Measurements from ENCODE around the gene PCP4L1.
"Not testable (repeated sequence)": the region's sequence is repeated elsewhere in the genome, so short reads cannot be mapped to it uniquely, and the experiment has no call there.

The PCP4L1 gene

DNA sequence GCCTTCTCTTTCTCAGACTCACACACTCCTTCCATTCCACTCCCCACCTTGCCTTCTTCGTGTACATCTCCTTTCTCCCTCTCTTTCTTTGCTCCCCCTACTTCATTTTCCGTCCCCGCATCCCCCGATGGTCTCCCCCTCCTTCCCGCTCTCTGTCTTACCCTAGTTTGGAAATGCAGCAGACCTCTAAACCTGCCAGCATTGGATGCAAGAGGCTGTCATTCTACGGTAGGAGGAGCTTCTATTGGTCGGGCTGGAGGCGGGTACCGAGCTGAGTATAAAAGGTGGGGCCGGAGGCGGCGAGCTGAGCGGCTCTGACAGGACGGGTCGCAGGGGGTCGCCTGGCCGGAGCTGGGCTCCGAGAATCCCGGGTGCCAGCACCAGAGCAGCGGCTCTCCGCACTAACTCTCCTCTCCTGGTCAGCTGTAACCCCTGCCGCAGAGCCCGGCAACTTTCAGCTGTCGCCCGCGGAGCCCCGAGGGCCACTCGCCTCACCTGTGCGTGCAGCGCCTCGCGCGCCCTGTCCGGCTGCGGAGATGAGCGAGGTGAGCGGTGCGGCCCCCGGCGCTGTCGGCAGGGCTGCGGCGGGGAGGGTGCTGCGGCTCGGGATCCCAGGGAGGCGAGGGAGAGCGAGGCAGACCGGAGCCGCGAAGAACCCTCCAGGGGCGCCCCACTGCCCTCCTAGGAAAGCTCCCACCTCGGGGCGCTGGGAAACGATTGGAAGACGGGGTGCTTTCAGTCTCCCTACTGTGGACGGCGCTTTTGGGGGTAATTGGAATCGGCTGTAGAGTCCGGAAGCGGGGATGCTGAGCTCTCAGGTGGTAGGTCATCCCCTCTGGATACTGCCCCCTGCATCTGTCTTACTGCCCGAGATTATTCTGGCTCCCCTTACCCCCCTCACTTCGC, at the start of gene PCP4L1:
TSS of gene PCP4L1 (plus strand) at position 307 of the 906 bp plus-strand sequence. CDS start at position 537, 230 bp downstream.
- DNase-seq = peak; percentile 6

- DNase-seq = peak; percentile 70
Observed at GRCh38 chr1:161209790-161210409, 48.6 kb upstream of the PCP4L1 start.

GRCh38 chr1:161214369-161214768, 44.2 kb upstream of the PCP4L1 start:
- DNase-seq = no peak

DNA sequence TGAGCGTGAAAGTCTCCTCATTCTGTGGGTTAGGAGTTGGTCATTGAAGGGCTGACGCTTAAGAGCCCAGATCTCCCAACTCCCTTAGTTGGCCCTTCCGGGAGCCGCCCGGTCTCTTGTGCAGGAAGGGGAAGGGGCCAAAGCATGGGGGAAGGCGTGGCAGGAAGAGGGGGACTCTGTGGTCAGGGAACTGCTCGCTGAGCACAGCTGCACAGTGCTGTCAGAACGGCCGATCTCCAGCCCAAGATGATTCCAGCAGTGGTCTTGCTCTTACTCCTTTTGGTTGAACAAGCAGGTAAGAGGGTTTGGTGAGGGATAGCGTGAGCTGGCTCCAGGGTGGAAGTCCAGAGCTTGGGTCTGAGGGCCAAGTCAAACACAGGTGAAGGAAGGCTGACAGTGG, 43.5 kb upstream of the PCP4L1 start, which contains the start of gene FCER1G:
TSS of gene FCER1G (plus strand) at position 220 of the 400 bp plus-strand sequence. CDS start at position 247, 27 bp downstream.
- DNase-seq = no peak

GRCh38 chr1:161216945-161217712, 41.4 kb upstream of the PCP4L1 start:
- DNase-seq = no peak

- no peak for DNase-seq
Observed at GRCh38 chr1:161217831-161218230, 40.7 kb upstream of the PCP4L1 start.

DNA sequence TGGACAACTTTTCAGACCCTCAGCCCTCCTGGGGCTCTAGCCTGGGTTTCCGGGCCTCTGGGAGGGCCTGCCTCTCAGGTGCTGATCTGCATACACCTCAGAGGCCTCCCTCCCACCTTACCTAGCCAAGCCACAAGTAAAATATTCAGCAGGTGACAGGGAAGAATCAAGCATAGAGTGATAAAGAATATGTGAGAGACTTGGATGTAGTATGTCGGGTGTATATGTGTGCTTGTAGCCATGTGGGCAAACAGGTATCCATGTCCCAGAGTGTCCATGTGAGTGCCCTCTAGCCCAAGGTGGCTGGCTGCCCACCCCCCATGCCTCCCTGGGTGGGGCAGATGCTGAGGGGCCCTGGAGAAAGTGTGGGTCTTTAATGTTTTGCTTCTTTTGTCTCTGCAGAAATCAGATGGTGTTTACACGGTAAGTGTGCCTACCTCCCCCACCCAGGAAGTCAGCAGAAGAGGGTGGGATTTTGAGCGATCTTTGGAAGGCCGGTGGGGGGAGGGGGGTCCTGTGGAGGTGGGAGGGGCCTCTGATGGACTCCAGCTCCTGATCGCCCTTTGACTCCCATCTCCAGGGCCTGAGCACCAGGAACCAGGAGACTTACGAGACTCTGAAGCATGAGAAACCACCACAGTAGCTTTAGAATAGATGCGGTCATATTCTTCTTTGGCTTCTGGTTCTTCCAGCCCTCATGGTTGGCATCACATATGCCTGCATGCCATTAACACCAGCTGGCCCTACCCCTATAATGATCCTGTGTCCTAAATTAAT, 40.1 kb upstream of the PCP4L1 start:
- DNase-seq = no peak

DNA sequence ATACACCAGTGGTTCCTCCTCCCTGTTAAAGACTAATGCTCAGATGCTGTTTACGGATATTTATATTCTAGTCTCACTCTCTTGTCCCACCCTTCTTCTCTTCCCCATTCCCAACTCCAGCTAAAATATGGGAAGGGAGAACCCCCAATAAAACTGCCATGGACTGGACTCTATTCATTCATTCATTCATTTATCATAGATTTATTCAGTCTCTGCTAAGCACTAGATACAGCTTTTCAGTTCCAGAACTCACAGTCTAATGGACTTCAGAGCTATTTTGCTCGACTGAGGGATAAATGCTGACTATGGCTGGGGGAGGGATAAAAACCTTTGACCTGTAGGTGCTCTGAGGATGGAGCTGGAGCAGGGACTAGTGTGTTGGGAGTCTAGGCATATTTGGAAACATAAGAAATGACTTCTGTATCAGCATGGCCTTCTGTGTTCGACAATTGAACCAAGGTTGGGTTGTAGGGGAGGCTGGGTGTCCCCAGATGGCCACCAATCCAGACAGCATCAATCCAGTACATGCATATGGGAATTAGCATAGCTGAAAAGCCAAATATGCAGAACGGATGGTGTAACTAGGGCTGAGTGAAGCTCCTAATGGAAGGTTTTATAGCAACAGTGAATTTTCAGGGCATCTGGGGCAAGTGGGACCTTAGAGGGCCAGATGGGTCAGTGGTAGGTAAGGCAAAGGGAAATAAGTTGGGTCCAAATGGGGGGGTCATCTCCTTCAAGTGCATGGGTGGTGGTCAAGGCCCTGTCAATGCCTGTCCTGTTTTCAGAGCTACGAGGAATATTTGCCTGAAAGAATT, 39.3 kb upstream of the PCP4L1 start:
- no peak for DNase-seq

DNA sequence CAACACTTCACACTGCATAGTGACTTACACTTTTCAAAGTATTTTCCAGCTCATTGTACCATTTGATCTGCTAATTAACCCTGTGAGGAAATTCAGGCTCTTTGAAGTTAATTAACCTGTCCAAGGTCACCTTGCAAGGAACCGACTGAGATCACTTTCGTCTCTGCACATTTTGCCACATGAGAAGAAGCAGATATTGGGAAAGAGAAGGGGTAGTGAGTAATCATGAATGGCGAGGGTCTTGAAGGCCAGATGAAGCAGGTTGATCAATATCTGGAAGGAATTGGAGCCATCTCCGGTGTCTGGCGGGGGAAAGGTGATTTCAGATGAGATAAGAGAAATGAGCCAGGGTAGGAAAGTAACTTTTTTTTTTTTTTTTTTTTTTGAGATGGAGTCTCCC, 38.5 kb upstream of the PCP4L1 start:
- DNase-seq = no peak

DNA sequence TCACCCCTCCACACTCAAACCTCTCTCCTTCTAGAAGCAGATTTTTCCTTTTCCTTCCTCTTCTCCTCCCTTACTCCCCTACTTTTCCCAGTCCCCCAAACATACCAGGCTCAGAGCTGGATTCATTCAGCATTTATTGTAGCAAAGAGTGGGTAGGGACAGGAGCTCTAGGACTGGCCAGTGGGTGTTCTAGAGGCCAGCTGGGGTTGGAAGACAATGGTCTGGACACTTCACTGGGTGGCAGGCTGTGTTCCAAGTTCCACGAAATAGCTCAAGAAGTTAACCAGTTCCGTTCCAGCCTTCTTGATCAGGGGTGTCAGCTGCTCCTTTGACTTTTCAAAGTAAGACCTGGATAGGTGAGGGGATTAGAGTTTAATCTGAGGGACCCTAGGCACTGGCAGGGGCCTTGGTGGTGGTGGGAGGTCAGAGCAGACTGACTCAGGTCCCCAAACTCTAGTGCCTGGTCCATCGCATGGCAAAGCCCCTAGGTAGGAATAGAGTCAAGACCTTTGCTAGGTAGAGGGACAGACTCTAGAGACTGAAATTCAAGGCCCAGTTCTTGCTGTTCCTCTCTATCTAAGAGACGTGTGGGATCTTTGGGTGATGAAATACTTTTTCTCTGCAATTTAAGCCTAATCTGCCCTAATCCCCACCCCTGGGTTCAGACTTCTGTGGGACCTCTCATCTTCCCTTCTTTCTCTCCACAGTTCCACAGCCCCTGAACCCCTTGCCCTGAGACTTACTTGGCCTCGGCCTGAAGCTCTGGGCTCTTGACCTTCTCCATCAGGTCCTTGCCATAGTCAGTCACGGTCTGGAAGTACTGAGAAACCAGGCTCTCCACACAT, 36.1 kb upstream of the PCP4L1 start:
- DNase-seq = no peak

DNA sequence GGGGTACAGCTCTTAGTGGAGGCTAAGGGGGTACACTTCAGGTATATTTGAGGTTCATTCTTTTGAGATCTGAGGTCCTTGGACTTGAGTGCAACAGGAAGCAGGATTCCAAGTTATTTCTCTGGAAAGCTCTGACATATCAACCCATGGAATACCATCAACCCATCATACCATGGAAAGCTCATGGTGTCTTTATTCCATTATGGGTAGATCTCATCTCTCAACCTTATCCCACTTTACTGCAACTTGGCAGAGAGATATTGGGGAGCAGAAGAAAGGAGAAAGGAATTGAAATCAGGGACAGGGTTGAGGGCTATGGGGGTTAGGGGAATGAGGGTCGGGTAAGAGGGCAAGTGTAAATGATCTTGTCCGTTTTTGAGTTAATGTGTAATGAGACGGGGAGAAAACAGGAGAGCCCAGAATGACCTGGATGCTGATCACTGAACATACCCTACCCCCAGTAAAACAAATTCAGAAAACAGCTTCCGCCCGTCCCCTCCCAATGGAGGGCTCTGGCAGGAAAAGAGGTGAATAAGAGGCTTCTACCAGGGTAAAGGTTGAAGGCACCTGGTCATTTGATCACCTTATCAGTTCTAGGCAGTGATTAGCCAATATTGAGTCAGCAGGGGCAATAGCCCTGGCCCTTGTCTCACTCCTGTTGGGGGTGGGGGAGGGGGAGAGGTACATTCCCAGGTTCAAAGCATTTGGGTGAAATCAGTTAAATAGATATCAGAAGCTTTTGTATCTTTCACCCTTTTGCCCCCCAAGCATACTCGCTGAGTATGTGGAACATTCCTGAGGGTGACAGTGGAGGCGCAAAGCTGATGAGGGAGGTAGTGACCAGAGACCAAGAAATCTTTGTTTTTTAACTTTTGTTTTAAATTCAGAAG, 34.5 kb upstream of the PCP4L1 start:
- DNase-seq = no peak

DNA sequence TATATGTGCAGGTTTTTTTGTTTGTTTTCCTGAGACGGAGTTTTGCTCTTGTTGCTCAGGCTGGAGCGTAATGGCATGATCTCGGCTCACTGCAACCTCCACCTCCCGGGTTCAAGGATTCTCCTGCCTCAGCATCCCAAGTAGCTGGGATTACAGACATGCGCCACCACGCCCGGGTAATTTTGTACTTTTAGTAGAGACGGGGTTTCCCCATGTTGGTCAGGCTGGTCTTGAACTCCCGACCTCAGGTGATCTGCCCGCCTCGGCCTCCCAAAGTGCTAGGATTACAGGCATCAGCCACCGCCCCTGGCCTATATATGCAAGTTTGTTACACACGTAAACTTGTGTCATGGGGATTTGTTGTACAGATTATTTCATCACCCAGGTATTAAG, 33.9 kb upstream of the PCP4L1 start:
- not testable (repeated sequence) for DNase-seq

DNA sequence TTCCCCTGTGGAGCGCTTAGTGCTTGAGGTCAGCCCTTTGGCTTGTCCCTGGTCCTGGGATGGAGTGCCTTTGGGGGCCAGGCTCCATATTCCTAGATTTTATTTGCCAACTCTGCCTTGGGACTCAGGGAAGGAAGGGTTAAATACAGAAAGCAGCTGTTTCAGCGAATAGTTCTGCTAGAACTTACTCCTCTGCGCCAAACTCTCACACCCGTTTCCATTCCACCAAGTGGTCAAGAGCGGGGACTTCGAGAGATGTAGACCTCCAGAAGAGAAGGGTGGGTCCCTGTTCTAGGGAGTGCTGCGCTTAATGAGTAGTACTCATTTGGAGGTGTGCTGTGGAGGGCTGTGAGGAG, 33.4 kb upstream of the PCP4L1 start:
- no peak for DNase-seq

- DNase-seq = peak; percentile 85
Observed at GRCh38 chr1:161225534-161226319, 32.8 kb upstream of the PCP4L1 start, which contains the start of gene TOMM40L. Gene TOMM40L (plus strand): TSS chr1:161226060. CDS start chr1:161226490, 430 bp downstream.

GRCh38 chr1:161226320-161226711, 32.2 kb upstream of the PCP4L1 start:
- DNase-seq = no peak

DNA sequence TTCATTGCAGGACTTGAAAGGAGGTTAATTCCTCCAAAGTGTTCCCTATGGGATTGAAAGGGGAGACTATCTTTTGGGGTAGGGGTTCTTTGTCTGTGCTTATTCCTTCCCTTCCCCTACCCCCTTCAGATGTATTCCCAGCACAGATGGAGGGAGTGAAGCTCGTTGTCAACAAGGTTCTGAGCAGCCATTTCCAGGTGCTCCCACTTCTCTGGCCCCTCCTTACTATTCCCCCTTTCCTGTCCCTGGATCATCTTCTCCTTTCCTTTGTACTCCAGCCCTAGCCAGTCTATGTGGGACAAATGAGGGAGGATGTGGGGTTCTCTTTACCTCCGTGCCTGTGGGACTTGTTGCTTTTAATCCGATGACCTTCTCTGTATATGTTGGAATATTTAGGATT, 31.8 kb upstream of the PCP4L1 start:
- DNase-seq = no peak

GRCh38 chr1:161227196-161227871, 31.2 kb upstream of the PCP4L1 start:
- DNase-seq = peak; percentile 93

DNA sequence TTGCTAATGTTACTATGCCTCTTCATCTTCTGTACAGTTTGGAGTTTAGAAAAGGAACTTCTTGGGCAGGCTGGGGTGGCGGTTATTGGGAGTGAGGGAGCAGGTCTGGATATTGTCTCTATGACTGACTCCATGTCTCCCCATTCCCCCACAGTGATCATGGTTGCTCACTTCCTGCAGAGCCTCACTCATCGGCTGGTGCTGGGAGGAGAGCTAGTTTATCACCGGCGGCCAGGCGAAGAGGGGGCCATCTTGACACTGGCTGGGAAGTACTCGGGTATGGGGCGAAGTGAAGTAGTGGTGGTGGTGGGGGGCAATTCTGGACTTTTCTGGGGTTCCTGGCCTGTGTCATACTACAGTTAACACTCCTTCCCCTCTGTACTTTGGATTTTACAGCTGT, 30.5 kb upstream of the PCP4L1 start:
- DNase-seq = no peak

Data from activated CD4-positive, alpha-beta T cell treated with anti-CD3 and anti-CD28 coated beads, Interleukin-2, amount 50 U/mL, for 1 hour (primary cell).